ENCODE data around the gene NUDT3. TPM values are rescaled to one million over a fixed set of nuclear protein-coding genes. Genes with fewer than 3 reads are reported as not detected.

NUDT3 gene
- total and polyA plus RNA-seq, 9 of the 15 experiments (the other 6 are each of a cell fraction or from before 2014, with no cell fraction given) = 5.4 to 81.2 (median 56.4) TPM

DNA sequence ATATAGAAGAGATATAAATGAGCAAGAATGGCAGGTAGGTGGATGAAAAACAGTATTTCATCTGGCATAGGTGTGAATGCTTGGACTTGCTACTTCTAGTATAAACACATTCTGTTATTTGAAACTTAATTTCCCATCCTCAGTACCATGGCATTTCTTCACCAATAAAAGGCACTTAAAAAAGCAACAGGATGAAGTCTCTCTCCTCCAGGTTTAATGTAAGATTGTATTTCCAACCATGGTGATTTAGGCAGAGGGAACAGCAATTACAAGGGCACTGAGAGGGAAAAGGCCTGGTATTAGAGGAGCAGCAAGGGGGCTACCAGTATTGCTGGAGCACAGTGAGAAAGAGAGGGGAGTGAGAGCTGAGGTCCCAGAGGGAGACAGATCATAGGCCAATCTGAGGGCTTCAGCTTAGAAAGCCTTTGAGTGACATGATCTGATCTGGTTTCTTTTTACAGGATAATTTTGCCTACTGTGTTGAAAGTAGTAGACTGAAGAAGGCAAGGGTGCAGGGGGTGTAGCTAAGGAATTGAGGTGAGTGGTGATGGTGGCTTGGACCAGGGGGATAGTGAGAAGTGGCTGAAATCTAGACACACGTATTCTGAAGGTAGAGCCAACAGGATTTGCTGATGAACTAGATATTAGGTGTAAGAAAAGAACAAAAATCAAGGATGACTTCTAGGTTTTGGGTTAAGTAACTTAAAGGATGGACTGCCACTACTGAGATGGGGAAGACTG lies 75.9 kb downstream of the NUDT3 start (continued):
- 0 out of 2 replicates have a peak, but pooled peaks have one; percentile 69 for TF ChIP-seq RERE (CRISPR knock-in tag; IDR thresholded peaks at IDR 0.05; ENCODE audit: borderline replicate concordance)
- TF ChIP-seq ZNF124 (CRISPR knock-in tag; IDR thresholded peaks at IDR 0.05) = no peak
- peak; percentile 41; the same call in 1 of the 2 replicates for TF ChIP-seq ZNF316 (IDR thresholded peaks at IDR 0.05)
- no peak for TF ChIP-seq ZNF589 (CRISPR knock-in tag; IDR thresholded peaks at IDR 0.05; ENCODE audit: low read depth)
- TF ChIP-seq TARDBP (IDR thresholded peaks at IDR 0.05) = no peak
